Panc1 (cell line): Measurements from ENCODE around the gene IRF9. TPM values are rescaled to one million over a fixed set of nuclear protein-coding genes. Genes with fewer than 3 reads are reported as not detected.
A peak's percentile ranks its signal among the peaks of the same experiment; 100 is the strongest.

ENCODE experiments used
- ATAC-seq: fragments of 200-7000 bp; cut with Tn5 transposase; 2 replicates; pipeline ENCODE4 v1.9.1; 2020; ENCODE audit warnings: mild to moderate bottlenecking, moderate library complexity
- Bru-seq: library from RNA; stranded (reverse); fragments of 400-500 nt; gene quantifications from one replicate; lab custom pipeline; 2021; lab: Mats Ljungman, UMichigan
- BruChase-seq, 2 experiments: library from RNA; stranded (reverse); fragments of 400-500 nt; gene quantifications; one replicate each; lab custom pipeline; 2021; lab: Mats Ljungman, UMichigan
- BruUV-seq: library from RNA; stranded (reverse); fragments of 400-500 nt; replicated peaks from 2 replicates; lab custom pipeline; 2021; lab: Mats Ljungman, UMichigan
- CTCF ChIA-PET: fragments of 300-600 bp; sonication (Branson Sonifier 250); formaldehyde crosslinking; loops from one replicate; lab custom pipeline; 2022; ENCODE audit warnings: antibody characterized with exemption; lab: Charles Lee
- POLR2A ChIA-PET: fragments of 300-600 bp; sonication (Branson Sonifier 250); formaldehyde crosslinking; loops from one replicate; lab custom pipeline; 2022; ENCODE audit warnings: antibody characterized with exemption; lab: Charles Lee
- DNase-seq: peaks from one replicate; pipeline ENCODE4 v3.0.0-alpha.2; 2010; ENCODE audit warnings: low read depth, low spot score
- H3K27ac ChIP-seq: 2 replicates; pipeline ENCODE4 v1.5.1; 2011; ENCODE audit warnings: mild to moderate bottlenecking, low read length, inconsistent platforms
- H3K27me3 ChIP-seq: fragments of 200-500 bp; sonication (Bioruptor generic); 2 replicates; pipeline ENCODE4 v1.6.0; 2014; ENCODE audit warnings: low read length, inconsistent platforms; ENCODE audit not compliant: control insufficient read depth, insufficient read depth
- H3K36me3 ChIP-seq: fragments of 200-500 bp; sonication (Bioruptor generic); 2 replicates; pipeline ENCODE4 v1.5.1; 2014; ENCODE audit warnings: inconsistent platforms, mild to moderate bottlenecking, low read length, moderate library complexity; ENCODE audit not compliant: control insufficient read depth, insufficient read depth
- H3K4me1 ChIP-seq: 2 replicates; pipeline ENCODE4 v1.5.1; 2011; ENCODE audit warnings: inconsistent platforms, mild to moderate bottlenecking, low read length, moderate library complexity; ENCODE audit not compliant: control insufficient read depth, insufficient read depth
- H3K4me3 ChIP-seq, 2 experiments: 2 replicates each; pipeline ENCODE4 v1.5.1; 2011 to 2012; ENCODE audit warnings: low read depth in 2 of 2, low read length in 2 of 2, mild to moderate bottlenecking in 2 of 2, inconsistent platforms in 1 of 2, moderate library complexity in 1 of 2
- H3K9me3 ChIP-seq: fragments of 200-500 bp; sonication (Bioruptor generic); 2 replicates; pipeline ENCODE4 v1.5.1; 2014; ENCODE audit warnings: low read depth, mild to moderate bottlenecking, inconsistent platforms, low read length, moderate library complexity; ENCODE audit not compliant: control insufficient read depth, insufficient read depth
- POLR2AphosphoS5 ChIP-seq: IDR thresholded peaks from 2 replicates; pipeline ENCODE4 v1.6.1; 2012; ENCODE audit warnings: mild to moderate bottlenecking, low read depth, low read length, moderate library complexity
- SIN3A ChIP-seq: IDR thresholded peaks from 2 replicates; pipeline ENCODE4 v1.6.1; 2012; ENCODE audit warnings: low read depth, mild to moderate bottlenecking, low read length, moderate library complexity, borderline replicate concordance; ENCODE audit not compliant: insufficient read depth
- TCF7L2 ChIP-seq: IDR thresholded peaks from 2 replicates; pipeline ENCODE4 v1.6.1; 2011; ENCODE audit warnings: mild to moderate bottlenecking, low read depth, low read length, inconsistent platforms
- in situ Hi-C: cut with HindIII; loops from 2 replicates; pipeline ENCODE4 v1.10.0; 2016; ENCODE audit warnings: low sequenced_read_pairs, low pct_unique_long_range_greater_than_20kb
- intact Hi-C: fragments of 100-400 bp; cut with micrococcal nuclease; formaldehyde crosslinking; loops from one replicate; pipeline ENCODE4 v1.10.0; 2022; ENCODE audit not compliant: unreplicated experiment
- long read RNA-seq: library from polyadenylated mRNA; unstranded; transcript quantifications from one replicate; pipeline ENCODE4 v2.0.0, GENCODE V29; 2021; ENCODE audit not compliant: unreplicated experiment
- polyA plus RNA-seq: library from polyadenylated mRNA; unstranded; fragments of >200 nt; gene quantifications from one replicate; pipeline ENCODE4 v1.2.1, GENCODE V29; 2012; ENCODE audit warnings: missing spikeins; ENCODE audit not compliant: insufficient read length
- total RNA-seq: library from RNA; stranded (reverse); gene quantifications from one replicate; pipeline ENCODE4 v1.2.1, GENCODE V29; 2021; ENCODE audit not compliant: unreplicated experiment
- TF ChIP-seq, protein P1 (sequence below): fragments of 450-650 bp; IDR thresholded peaks from 2 replicates; pipeline ENCODE4 v1.5.1; 2017; ENCODE audit warnings: mild to moderate bottlenecking
- TF ChIP-seq, protein P2 (sequence below), 2 experiments: IDR thresholded peaks; 2 replicates each; pipeline ENCODE4 v1.6.1; 2011 to 2012; ENCODE audit warnings: low read depth in 2 of 2, control low read depth in 1 of 2, low read length in 1 of 2, mild to moderate bottlenecking in 1 of 2, moderate library complexity in 1 of 2; ENCODE audit not compliant: insufficient read depth in 1 of 2

Gene IRF9, protein sequence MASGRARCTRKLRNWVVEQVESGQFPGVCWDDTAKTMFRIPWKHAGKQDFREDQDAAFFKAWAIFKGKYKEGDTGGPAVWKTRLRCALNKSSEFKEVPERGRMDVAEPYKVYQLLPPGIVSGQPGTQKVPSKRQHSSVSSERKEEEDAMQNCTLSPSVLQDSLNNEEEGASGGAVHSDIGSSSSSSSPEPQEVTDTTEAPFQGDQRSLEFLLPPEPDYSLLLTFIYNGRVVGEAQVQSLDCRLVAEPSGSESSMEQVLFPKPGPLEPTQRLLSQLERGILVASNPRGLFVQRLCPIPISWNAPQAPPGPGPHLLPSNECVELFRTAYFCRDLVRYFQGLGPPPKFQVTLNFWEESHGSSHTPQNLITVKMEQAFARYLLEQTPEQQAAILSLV
- total RNA-seq, result 24.5 TPM
- 27.1 TPM for polyA plus RNA-seq
- Bru-seq, nascent RNA, result percentile 54 among the genes with signal in this experiment
- percentile 63 among the genes with signal in this experiment for BruChase-seq, experiment 1, labeled RNA remaining after a 2-hour chase
- percentile 57 among the genes with signal in this experiment for BruChase-seq, experiment 2, labeled RNA remaining after a 6-hour chase
- long read RNA-seq, transcript IRF9-202 (9 exons, 1,838 nt), result major isoform, 10 of 23 reads
- long read RNA-seq, partial matches to known transcripts, result 1 of 23 reads
- long read RNA-seq, other reads (novel, unspliced or antisense), result 11 of 23 reads

DNA sequence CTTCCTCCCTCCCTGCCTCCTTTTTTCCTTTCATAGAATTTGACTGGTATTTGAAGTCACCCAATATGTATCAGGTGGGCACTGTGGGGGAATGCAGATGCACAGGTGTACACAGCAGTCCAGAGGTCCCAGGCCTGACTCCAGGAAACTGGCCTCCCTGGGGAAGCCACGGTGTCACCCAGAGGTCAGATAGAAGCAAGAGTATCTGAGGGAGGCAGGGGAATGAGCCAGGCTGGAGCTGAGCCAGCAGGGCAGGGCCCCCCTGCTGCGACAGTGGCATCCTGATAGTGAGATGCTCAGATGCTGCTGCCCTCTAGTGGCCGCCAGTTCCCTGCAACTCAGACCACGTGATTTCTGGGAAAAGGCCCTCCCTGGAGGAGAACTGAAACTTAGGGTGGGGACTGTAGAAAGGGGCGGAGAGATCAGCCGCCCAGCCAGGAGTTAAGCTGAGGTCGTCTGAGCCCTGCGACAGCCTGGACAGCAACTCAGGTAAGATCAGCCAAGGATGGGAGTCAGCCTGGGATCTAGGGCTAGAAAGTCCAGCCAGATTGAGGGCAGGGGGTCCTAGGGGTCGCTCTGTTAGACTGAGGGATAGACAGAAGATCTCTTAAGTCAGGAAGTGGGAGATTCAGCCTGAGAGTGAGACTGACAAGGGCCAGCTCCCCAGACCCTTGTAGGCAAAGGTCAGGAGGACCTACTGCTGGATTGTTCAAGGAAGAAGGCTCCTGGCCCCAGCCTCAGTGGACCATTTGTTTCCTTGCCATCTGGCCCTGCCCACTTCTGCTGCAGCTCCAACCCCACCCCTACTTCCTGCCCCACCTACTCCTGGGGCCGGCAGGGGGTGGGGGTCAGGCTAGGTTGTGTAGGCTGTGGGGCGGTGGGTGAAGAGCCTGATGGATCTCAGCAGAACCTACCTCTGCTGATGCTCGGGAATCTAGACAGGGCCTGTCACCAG is at the start of gene IRF9:
TSS of gene IRF9 (plus strand) at position 416 of the 955 bp plus-strand sequence. CDS start 880 bp downstream, outside the sequence.
- Histone ChIP-seq H3K4me1 (peaks cover 4% of the 10 kb centered on the region), H3K27me3 (no peaks in the 10 kb centered on the region), H3K4me3 (peak within 1 kb of the TSS; percentile 50 to 76), H3K36me3 (no peaks in the 10 kb centered on the region; the same call in none of the 2 replicates), H3K9me3 (no peaks in the 10 kb centered on the region), H3K27ac (peak within 1 kb of the TSS; percentile 89)
- ChIA-PET CTCF (interaction anchor here (1.1 to 1.2 kb wide), 2 partner anchors 25 to 103 kb away, joined by 3 to 5 read pairs; partner anchors contain the start of gene PSME1), POLR2A (interaction anchor here (0.7 kb wide), 1 partner anchor 27 kb away, joined by 3 read pairs; no protein-coding TSS in a partner anchor)
- peak; percentile 77 for DNase-seq
- intact Hi-C loops, result no loop called here
- no TSS peak for BruUV-seq
- peak; percentile 91 for ATAC-seq
- TF ChIP-seq, protein P1, sequence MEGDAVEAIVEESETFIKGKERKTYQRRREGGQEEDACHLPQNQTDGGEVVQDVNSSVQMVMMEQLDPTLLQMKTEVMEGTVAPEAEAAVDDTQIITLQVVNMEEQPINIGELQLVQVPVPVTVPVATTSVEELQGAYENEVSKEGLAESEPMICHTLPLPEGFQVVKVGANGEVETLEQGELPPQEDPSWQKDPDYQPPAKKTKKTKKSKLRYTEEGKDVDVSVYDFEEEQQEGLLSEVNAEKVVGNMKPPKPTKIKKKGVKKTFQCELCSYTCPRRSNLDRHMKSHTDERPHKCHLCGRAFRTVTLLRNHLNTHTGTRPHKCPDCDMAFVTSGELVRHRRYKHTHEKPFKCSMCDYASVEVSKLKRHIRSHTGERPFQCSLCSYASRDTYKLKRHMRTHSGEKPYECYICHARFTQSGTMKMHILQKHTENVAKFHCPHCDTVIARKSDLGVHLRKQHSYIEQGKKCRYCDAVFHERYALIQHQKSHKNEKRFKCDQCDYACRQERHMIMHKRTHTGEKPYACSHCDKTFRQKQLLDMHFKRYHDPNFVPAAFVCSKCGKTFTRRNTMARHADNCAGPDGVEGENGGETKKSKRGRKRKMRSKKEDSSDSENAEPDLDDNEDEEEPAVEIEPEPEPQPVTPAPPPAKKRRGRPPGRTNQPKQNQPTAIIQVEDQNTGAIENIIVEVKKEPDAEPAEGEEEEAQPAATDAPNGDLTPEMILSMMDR, result peak; percentile 91
- TF ChIP-seq SIN3A, result no peak
- TF ChIP-seq POLR2AphosphoS5, result peak; percentile 61
- no peak for TF ChIP-seq TCF7L2
- in situ Hi-C loops, result no loop called here

DNA sequence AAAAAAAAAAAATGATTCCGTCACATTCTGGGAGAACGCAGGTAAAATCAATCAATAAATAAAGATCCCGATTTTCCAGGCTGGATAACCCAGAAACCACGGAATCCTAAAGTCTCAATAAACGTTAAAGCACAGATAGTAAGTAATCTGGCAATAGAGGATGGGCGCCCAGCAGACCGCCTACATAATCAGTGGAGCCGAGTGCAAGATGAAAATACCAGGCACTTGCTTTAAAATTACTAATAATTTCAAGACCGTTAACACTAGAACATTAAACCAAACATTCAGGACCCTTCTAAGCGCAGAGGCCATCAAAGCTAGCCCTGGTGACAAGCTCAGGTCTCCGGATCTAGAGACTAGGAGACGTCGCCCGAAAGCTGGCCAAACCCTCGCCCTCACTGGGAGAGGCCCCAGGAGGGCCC is 47.7 kb upstream of the IRF9 start:
- ChIA-PET CTCF (interaction anchor here (1.0 kb wide), 1 partner anchor 27 kb away, joined by 6 read pairs; no protein-coding TSS in a partner anchor), POLR2A (interaction anchor here (1.7 kb wide), 1 partner anchor 34 kb away, joined by 5 read pairs; the partner anchor contains the start of gene RNF31)
- H3K9me3 ChIP-seq, result no peaks in the 10 kb centered on the region
- peak overlapping the region; percentile 86 to 98 for H3K4me3 ChIP-seq
- H3K27me3 ChIP-seq, result no peaks in the 10 kb centered on the region
- peak overlapping the region; percentile 95 for H3K27ac ChIP-seq
- ATAC-seq (no peak), DNase-seq (no peak)
- intact Hi-C loops, result no loop called here
- in situ Hi-C loops, result no loop called here
- TF ChIP-seq TCF7L2 (no peak), SIN3A (no peak), POLR2AphosphoS5 (no peak)
- TF ChIP-seq, protein P2, sequence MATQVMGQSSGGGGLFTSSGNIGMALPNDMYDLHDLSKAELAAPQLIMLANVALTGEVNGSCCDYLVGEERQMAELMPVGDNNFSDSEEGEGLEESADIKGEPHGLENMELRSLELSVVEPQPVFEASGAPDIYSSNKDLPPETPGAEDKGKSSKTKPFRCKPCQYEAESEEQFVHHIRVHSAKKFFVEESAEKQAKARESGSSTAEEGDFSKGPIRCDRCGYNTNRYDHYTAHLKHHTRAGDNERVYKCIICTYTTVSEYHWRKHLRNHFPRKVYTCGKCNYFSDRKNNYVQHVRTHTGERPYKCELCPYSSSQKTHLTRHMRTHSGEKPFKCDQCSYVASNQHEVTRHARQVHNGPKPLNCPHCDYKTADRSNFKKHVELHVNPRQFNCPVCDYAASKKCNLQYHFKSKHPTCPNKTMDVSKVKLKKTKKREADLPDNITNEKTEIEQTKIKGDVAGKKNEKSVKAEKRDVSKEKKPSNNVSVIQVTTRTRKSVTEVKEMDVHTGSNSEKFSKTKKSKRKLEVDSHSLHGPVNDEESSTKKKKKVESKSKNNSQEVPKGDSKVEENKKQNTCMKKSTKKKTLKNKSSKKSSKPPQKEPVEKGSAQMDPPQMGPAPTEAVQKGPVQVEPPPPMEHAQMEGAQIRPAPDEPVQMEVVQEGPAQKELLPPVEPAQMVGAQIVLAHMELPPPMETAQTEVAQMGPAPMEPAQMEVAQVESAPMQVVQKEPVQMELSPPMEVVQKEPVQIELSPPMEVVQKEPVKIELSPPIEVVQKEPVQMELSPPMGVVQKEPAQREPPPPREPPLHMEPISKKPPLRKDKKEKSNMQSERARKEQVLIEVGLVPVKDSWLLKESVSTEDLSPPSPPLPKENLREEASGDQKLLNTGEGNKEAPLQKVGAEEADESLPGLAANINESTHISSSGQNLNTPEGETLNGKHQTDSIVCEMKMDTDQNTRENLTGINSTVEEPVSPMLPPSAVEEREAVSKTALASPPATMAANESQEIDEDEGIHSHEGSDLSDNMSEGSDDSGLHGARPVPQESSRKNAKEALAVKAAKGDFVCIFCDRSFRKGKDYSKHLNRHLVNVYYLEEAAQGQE (IDR thresholded peaks at IDR 0.05; ENCODE audit: insufficient read depth in 1 of 2, low read depth in 2 of 2, low read length in 1 of 2), result no peak
- TF ChIP-seq, protein P1, result no peak
- no peaks in the 10 kb centered on the region for H3K4me1 ChIP-seq
- no peaks in the 10 kb centered on the region; the same call in none of the 2 replicates for H3K36me3 ChIP-seq
- BruUV-seq, result no TSS peak
